ENCODE measurements around the gene WFS1.

GRCh38 chr4:6316461-6317003, 46.9 kb downstream of the WFS1 start:
- no peak for TF ChIP-seq JUN (IDR thresholded peaks at IDR 0.05; ENCODE audit: borderline replicate concordance, insufficient read depth, insufficient read length, low read depth)
- no peak for TF ChIP-seq CTCF (IDR thresholded peaks at IDR 0.05; ENCODE audit: extremely low read depth in 1 of 2, insufficient read depth in 1 of 2, low read depth in 1 of 2, low read length in 2 of 2)
